ENCODE data around the gene MSANTD1.

MSANTD1 gene

GRCh38 chr4:3248178-3248480, 830 bp upstream of the MSANTD1 start:
- DNase-seq (ENCODE audit: low spot score): no peak

- no peak for DNase-seq (ENCODE audit: low spot score)
These were observed 915 bp downstream of the MSANTD1 start for GRCh38 chr4:3249711-3250437.

- no peak for DNase-seq (ENCODE audit: low spot score)
These were observed 1.5 kb downstream of the MSANTD1 start for GRCh38 chr4:3250438-3250955.

GRCh38 chr4:3250956-3251690, 2.2 kb downstream of the MSANTD1 start:
- DNase-seq (ENCODE audit: low spot score): no peak

- DNase-seq (ENCODE audit: low spot score): no peak
These were observed 2.9 kb downstream of the MSANTD1 start for GRCh38 chr4:3251691-3252479.

- no peak for DNase-seq (ENCODE audit: low spot score)
These were observed 3.5 kb downstream of the MSANTD1 start for GRCh38 chr4:3252480-3252828.

- DNase-seq (ENCODE audit: low spot score): no peak
These were observed 4.1 kb downstream of the MSANTD1 start for GRCh38 chr4:3252831-3253641.

GRCh38 chr4:3253808-3254207, 4.8 kb downstream of the MSANTD1 start:
- DNase-seq (ENCODE audit: low spot score): no peak

- no peak for DNase-seq (ENCODE audit: low spot score)
These were observed 5.6 kb downstream of the MSANTD1 start for GRCh38 chr4:3254302-3255131.

GRCh38 chr4:3255611-3256186, 6.7 kb downstream of the MSANTD1 start:
- no peak for DNase-seq (ENCODE audit: low spot score)

- no peak for DNase-seq (ENCODE audit: low spot score)
These were observed 7.5 kb downstream of the MSANTD1 start for GRCh38 chr4:3256230-3257102.

- no peak for DNase-seq (ENCODE audit: low spot score)
These were observed 8.2 kb downstream of the MSANTD1 start for GRCh38 chr4:3257103-3257555.

- no peak for DNase-seq (ENCODE audit: low spot score)
These were observed 8.9 kb downstream of the MSANTD1 start for GRCh38 chr4:3257556-3258482.

- no peak for DNase-seq (ENCODE audit: low spot score)
These were observed 12.7 kb downstream of the MSANTD1 start for GRCh38 chr4:3261411-3262207.

GRCh38 chr4:3262208-3263052, 13.5 kb downstream of the MSANTD1 start:
- DNase-seq (ENCODE audit: low spot score): no peak

- DNase-seq (ENCODE audit: low spot score): no peak
These were observed 14.3 kb downstream of the MSANTD1 start for GRCh38 chr4:3263053-3263875.

All from Ammon's horn (tissue), 1 donor.